ENCODE measurements around the gene ATP4B.

DNA sequence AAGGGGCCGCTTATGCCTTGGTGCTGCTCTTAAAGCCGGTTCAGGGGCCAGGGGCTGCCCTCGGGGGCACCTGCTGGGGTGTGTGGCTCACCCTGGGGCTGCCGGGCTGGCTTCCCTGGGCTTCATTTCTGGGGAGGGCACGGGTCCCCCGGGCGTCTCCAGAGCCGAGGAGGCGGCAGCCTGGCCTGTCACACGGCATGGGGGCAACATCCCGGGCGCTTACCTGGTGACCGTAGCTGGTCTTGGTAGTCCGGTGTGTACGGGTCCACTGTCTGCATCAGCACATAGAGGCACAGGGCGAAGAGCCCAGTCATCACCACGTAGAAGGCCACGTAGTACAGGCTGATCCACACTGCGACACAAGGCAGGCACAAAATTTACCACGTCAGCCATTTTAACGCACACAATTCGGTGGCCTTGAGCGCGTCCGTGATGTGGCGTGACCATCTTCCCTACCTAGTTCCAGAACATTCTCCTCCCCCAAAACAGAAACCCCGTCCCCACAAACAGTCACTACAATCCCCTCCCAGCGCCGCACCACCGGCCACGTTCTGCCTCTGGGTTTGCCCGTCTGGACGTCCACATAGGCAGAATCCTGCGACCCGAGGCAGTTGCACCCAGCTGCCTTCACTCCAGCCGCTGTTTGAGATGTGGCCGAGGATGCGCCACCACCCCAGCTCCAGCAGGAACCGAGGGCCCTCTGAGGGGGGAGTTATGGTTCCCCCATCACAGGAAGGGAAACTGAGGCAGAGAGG is 3.2 kb downstream of the ATP4B start:
- TF ChIP-seq, protein P1, sequence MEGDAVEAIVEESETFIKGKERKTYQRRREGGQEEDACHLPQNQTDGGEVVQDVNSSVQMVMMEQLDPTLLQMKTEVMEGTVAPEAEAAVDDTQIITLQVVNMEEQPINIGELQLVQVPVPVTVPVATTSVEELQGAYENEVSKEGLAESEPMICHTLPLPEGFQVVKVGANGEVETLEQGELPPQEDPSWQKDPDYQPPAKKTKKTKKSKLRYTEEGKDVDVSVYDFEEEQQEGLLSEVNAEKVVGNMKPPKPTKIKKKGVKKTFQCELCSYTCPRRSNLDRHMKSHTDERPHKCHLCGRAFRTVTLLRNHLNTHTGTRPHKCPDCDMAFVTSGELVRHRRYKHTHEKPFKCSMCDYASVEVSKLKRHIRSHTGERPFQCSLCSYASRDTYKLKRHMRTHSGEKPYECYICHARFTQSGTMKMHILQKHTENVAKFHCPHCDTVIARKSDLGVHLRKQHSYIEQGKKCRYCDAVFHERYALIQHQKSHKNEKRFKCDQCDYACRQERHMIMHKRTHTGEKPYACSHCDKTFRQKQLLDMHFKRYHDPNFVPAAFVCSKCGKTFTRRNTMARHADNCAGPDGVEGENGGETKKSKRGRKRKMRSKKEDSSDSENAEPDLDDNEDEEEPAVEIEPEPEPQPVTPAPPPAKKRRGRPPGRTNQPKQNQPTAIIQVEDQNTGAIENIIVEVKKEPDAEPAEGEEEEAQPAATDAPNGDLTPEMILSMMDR (IDR thresholded peaks at IDR 0.05): no peak
- TF ChIP-seq NR2C2 (CRISPR knock-in tag; IDR thresholded peaks at IDR 0.05): no peak

All from WTC11 (cell line).